SK-N-MC (cell line): ENCODE results near the gene HOXC9.

Source experiments
- DNase-seq: peaks from one replicate; pipeline ENCODE4 v3.0.0-alpha.2; 2011; ENCODE audit warnings: low read depth, low spot score
- H3K27ac ChIP-seq: fragments of 200-600 bp; sonication (generic); 2 replicates; pipeline ENCODE4 v1.5.1; 2016; ENCODE audit warnings: mixed run types
- H3K36me3 ChIP-seq: fragments of 200-600 bp; sonication (generic); 2 replicates; pipeline ENCODE4 v1.6.1; 2017; ENCODE audit warnings: antibody characterized with exemption, low read length, mixed read lengths; ENCODE audit not compliant: insufficient read depth
- H3K4me3 ChIP-seq: fragments of 200-600 bp; sonication (generic); 2 replicates; pipeline ENCODE4 v1.5.1; 2016
- H3K9ac ChIP-seq: fragments of 200-600 bp; sonication (generic); 2 replicates; pipeline ENCODE4 v1.8.0; 2017; ENCODE audit warnings: mixed run types, mixed read lengths; ENCODE audit not compliant: insufficient read length
- H3K9me3 ChIP-seq: fragments of 200-600 bp; sonication (generic); 2 replicates; pipeline ENCODE4 v1.6.1; 2017; ENCODE audit warnings: low read depth, mild to moderate bottlenecking, antibody characterized with exemption, low read length, moderate library complexity, mixed read lengths
- EZH2 ChIP-seq: fragments of 200-600 bp; sonication (generic); IDR thresholded peaks from one replicate; pipeline ENCODE4 v1.6.1; 2017; ENCODE audit warnings: antibody characterized with exemption
- FOXP2 ChIP-seq: optimal IDR thresholded peaks from 2 replicates; pipeline ENCODE3; 2011; ENCODE audit warnings: mild to moderate bottlenecking, moderate library complexity; ENCODE audit not compliant: insufficient read depth; ENCODE audit errors: extremely low read length, control extremely low read depth
- POLR2AphosphoS5 ChIP-seq: IDR thresholded peaks from 2 replicates; pipeline ENCODE4 v1.6.1; 2012; ENCODE audit warnings: mild to moderate bottlenecking, low read depth, low read length, borderline replicate concordance

Gene HOXC9

DNA sequence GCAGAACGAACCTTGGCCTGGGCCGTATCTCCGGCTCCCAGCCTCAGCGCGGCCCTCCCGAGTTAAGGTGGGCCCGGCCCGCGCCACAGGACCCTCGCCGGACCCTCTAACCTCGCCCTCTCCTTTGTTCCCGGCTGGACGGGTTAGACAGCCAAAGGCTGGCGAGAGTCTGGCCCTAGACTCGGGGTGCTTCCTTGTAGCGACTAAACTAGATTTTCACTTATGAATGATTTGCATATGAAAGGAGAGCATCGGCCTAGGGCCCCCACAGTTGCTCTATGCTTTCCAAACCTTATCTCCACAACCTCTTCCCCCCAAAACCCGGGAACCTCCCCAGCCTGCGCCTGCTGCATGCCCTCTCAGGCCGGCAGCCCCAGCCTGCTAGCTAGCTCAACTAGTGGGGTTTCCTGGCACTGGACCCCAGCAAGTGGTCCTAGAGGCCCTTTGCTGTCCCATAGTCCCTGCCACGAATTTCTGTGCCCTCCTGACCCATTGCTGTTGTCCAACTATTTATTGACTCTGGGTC is 34.9 kb downstream of the HOXC9 start:
- Histone ChIP-seq H3K4me3 (no peak overlapping the region), H3K36me3 (peaks cover 3% of the 10 kb centered on the region), H3K9ac (no peak overlapping the region), H3K27ac (no peak overlapping the region), H3K9me3 (no peaks in the 10 kb centered on the region)
- TF ChIP-seq POLR2AphosphoS5 (no peak), FOXP2 (no peak), EZH2 (no peak)
- DNase-seq, result no peak

- peak overlapping the region; percentile 78 for H3K4me3 ChIP-seq
- no peaks in the 10 kb centered on the region for H3K36me3 ChIP-seq
- H3K9me3 ChIP-seq, result no peaks in the 10 kb centered on the region
- peak overlapping the region; percentile 80; the same call in 1 of the 2 replicates for H3K27ac ChIP-seq
- no peak for DNase-seq
- TF ChIP-seq EZH2, result no peak
- TF ChIP-seq POLR2AphosphoS5, result no peak
- TF ChIP-seq FOXP2, result no peak
- no peak overlapping the region for H3K9ac ChIP-seq
Measured at GRCh38 chr12:54035568-54036264, 35.8 kb downstream of the HOXC9 start.

GRCh38 chr12:54036620-54037359 is 36.8 kb downstream of the HOXC9 start:
- no peak for TF ChIP-seq POLR2AphosphoS5
- TF ChIP-seq EZH2, result no peak
- TF ChIP-seq FOXP2, result no peak
- no peak overlapping the region for H3K9ac ChIP-seq
- H3K27ac ChIP-seq, result peak overlapping the region; percentile 80
- no peak for DNase-seq
- H3K4me3 ChIP-seq, result peak overlapping the region; percentile 78
- H3K36me3 ChIP-seq, result no peaks in the 10 kb centered on the region
- H3K9me3 ChIP-seq, result no peaks in the 10 kb centered on the region

DNA sequence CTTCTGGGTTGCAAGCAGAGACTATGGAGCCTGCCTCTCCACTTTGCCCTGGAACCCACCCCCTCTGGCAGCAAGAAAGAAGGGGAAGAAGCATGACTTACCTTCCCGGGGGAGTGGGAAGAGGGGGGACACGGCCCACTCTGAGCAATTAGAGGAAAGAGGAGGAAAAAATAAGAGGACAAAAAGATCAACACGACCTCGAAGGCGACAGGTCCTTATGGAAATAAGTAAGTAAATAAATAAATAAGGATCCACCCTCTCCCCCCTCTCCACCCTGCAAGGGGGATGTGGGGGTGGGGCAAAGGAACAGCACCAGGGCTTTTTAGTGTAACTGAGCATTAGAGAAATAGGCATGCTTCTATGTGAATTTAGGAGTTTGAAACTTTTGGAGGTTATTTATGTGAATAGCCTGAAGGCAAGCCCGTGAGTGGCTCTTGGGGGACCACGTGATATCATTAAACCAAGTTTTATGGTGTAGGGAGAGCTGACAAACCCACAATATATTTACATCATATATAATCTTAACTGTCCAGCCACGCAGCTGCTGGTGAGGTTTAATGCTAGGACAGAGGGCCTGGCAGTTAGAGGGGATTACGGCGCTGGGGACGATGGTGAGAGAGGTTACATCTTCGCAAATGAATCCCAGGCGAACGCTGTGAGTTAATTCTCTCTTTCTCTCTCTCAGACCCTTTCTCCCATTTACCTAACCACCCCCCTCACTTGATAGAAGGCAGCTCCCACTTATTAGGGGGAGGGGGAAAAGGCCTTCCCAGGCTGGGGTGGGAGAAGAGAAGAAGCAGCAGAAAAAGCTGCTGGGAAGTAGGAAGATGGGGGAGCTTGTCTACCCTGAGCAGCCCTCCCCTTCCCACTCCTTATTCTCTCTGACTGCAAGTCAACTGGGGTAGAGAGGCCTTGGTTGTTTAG is 37.7 kb downstream of the HOXC9 start:
- DNase-seq, result peak; percentile 90
- peak overlapping the region; percentile 80 for H3K27ac ChIP-seq
- no peaks in the 10 kb centered on the region for H3K36me3 ChIP-seq
- H3K4me3 ChIP-seq, result peak overlapping the region; percentile 78
- TF ChIP-seq EZH2 (no peak), POLR2AphosphoS5 (peak; percentile 44; the same call in 1 of the 2 replicates), FOXP2 (peak; percentile 82)
- H3K9ac ChIP-seq, result peak overlapping the region; percentile 58
- H3K9me3 ChIP-seq, result no peaks in the 10 kb centered on the region

DNA sequence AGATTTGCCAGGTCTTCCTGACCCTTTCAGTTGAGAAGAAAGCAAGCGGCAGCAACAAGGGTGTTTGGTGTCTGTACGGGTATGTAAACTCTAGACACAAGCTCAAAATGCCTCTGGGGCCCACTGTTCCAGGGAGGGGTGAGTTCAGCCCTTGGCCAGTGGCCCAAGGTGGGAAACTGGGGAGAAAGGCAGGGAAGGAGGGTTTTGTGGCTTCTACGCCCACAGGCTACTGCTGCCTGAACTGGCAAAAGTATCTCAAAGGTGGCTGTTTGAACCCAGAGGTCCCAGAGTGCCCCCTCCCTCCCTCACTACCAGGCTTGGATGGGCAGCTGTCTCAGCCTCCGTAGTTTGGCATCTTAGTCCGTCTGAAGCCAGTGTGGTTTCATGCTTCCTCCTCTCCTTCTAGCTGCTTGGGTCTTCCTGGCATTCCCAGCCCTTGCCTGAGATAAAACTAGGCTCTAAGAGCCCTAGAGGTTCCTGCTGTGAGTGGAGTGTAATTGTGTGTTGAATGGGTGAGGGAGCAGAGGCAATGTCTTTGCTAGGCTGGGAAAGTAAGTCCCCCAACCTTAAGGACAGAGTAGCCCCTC is 38.4 kb downstream of the HOXC9 start:
- Histone ChIP-seq H3K27ac (peak overlapping the region; percentile 80), H3K36me3 (no peaks in the 10 kb centered on the region), H3K9me3 (no peaks in the 10 kb centered on the region), H3K4me3 (peak overlapping the region; percentile 78), H3K9ac (peak overlapping the region; percentile 58)
- TF ChIP-seq POLR2AphosphoS5 (no peak), EZH2 (no peak), FOXP2 (no peak)
- no peak for DNase-seq

DNA sequence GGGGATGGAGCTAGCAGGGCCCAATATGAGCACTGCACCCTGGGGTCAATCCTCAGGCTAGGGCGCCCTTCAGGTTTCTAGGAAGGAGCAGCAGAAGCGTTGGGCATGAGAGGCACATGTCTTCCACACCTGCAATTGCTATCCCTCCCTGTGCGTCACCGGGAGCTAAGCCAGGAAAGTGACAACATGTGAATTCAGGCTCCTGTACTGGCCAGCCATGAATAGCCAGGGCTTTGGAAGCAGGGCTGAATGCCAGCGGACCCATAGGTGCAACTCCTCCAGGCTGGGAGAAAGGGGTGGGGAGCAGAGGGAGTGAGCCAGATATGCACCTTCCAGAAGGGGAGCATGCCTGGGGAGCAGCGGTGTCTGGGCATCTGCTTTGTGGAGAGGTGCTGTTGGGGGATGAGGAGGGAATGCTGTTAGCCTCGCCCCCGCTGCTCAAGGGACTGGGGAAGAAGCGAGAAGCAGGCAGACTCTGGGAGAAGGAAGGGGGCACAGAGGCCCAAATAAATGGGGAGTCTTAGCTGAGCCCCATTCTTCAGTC is 39.0 kb downstream of the HOXC9 start:
- Histone ChIP-seq H3K4me3 (peak overlapping the region; percentile 78), H3K9ac (no peak overlapping the region), H3K36me3 (no peaks in the 10 kb centered on the region), H3K9me3 (no peaks in the 10 kb centered on the region), H3K27ac (no peak overlapping the region; the same call in 1 of the 2 replicates)
- DNase-seq, result no peak
- TF ChIP-seq FOXP2, result no peak
- TF ChIP-seq POLR2AphosphoS5, result no peak
- TF ChIP-seq EZH2, result no peak

DNA sequence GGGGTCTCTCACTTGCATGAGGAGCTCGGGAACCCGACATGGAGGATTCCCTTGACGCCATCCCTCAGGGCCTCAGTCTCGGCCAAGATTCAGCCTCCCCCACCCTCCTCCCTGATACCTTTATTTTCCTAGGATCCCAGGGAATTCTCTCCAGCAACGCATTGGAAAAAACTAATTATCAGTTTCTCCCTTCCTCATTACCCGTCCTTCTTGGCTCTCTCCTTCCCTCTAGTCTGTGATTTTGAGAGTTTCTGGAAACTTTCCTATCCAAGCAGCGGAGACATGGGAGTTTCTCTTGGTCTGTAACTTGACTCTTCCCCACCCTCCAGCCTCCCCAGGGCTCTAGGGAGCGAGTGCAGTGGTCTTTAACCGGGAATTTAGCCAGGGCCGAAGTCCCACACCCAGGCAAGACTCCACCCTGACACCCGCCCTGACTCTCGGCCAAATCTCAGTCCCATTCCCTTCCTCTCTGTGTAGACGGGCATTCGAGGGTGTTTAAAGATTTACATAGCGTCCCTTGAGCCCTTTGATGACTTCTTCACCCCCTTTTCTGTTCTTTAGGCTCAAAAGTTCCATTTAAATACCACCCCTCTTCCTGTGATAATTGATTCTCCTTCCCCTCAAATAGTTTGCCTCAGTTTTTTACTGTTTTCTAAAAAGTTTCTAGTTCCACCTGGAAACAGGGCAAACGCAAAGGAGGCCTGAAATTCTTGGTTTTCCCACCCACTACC is 39.6 kb downstream of the HOXC9 start:
- TF ChIP-seq EZH2 (no peak), FOXP2 (no peak), POLR2AphosphoS5 (no peak)
- Histone ChIP-seq H3K9ac (no peak overlapping the region), H3K36me3 (no peaks in the 10 kb centered on the region), H3K27ac (no peak overlapping the region), H3K4me3 (peak overlapping the region; percentile 4; the same call in 1 of the 2 replicates), H3K9me3 (no peaks in the 10 kb centered on the region)
- no peak for DNase-seq
